Trophoblast cell (in vitro differentiated cells and primary cell): Measurements from ENCODE around the gene SLC66A1.

ENCODE experiments used
- DNase-seq, 2 donors: peaks; one replicate each; pipeline ENCODE4 v3.0.0-alpha.2; 2016
- H2AFZ ChIP-seq: 2 replicates; pipeline ENCODE4 v1.6.1; 2013; ENCODE audit warnings: low read length, moderate library complexity, mild to moderate bottlenecking; ENCODE audit not compliant: insufficient read depth, poor library complexity
- H2AK5ac ChIP-seq: 2 replicates; pipeline ENCODE4 v1.6.1; 2013; ENCODE audit warnings: mild to moderate bottlenecking, low read length
- H2BK120ac ChIP-seq: 2 replicates; pipeline ENCODE4 v1.6.1; 2013; ENCODE audit warnings: low read length, mild to moderate bottlenecking, moderate library complexity; ENCODE audit not compliant: insufficient read depth, poor library complexity
- H2BK12ac ChIP-seq: 2 replicates; pipeline ENCODE4 v1.6.1; 2013; ENCODE audit warnings: mild to moderate bottlenecking, low read length, moderate library complexity
- H2BK5ac ChIP-seq: 2 replicates; pipeline ENCODE4 v1.6.1; 2013; ENCODE audit warnings: low read length, low read depth, moderate library complexity, mild to moderate bottlenecking; ENCODE audit not compliant: poor library complexity
- H3K14ac ChIP-seq: 2 replicates; pipeline ENCODE4 v1.6.1; 2013; ENCODE audit warnings: mild to moderate bottlenecking, low read length
- H3K18ac ChIP-seq: 2 replicates; pipeline ENCODE4 v1.6.1; 2013; ENCODE audit warnings: mild to moderate bottlenecking, low read length
- H3K23ac ChIP-seq: 2 replicates; pipeline ENCODE4 v1.6.1; 2013; ENCODE audit warnings: low read length
- H3K27ac ChIP-seq: 2 replicates; pipeline ENCODE4 v1.5.1; 2013; ENCODE audit warnings: low read depth, mild to moderate bottlenecking, inconsistent platforms, low read length, moderate library complexity
- H3K27me3 ChIP-seq: 2 replicates; pipeline ENCODE4 v1.6.1; 2013; ENCODE audit warnings: inconsistent platforms, mild to moderate bottlenecking, low read length, moderate library complexity; ENCODE audit not compliant: insufficient read depth
- H3K36me3 ChIP-seq, 2 experiments: 1 replicate in 1 of 2; 2 replicates in 1 of 2; pipeline ENCODE4 v1.6.1; 2013; ENCODE audit warnings: low read length in 2 of 2, mild to moderate bottlenecking in 2 of 2, moderate library complexity in 1 of 2; ENCODE audit not compliant: insufficient read depth in 2 of 2, control insufficient read depth in 1 of 2
- H3K4ac ChIP-seq: 2 replicates; pipeline ENCODE4 v1.6.1; 2013; ENCODE audit warnings: low read depth, mild to moderate bottlenecking, low read length, moderate library complexity
- H3K4me1 ChIP-seq, 2 experiments: 1 replicate in 1 of 2; 2 replicates in 1 of 2; pipeline ENCODE4 v1.6.1; 2013; ENCODE audit warnings: low read length in 2 of 2, mild to moderate bottlenecking in 2 of 2, moderate library complexity in 1 of 2; ENCODE audit not compliant: insufficient read depth in 2 of 2, control insufficient read depth in 1 of 2
- H3K4me2 ChIP-seq: 2 replicates; pipeline ENCODE4 v1.6.1; 2013; ENCODE audit warnings: inconsistent platforms, mild to moderate bottlenecking, low read length, moderate library complexity
- H3K4me3 ChIP-seq: 2 replicates; pipeline ENCODE4 v1.5.1; 2013; ENCODE audit warnings: mild to moderate bottlenecking, low read depth, low read length, inconsistent platforms
- H3K79me1 ChIP-seq: one replicate; pipeline ENCODE4 v1.6.1; 2013; ENCODE audit warnings: low read length
- H3K79me2 ChIP-seq: 2 replicates; pipeline ENCODE4 v1.6.1; 2013; ENCODE audit warnings: low read length, mild to moderate bottlenecking; ENCODE audit not compliant: control insufficient read depth, insufficient read depth, poor library complexity
- H3K9ac ChIP-seq: 2 replicates; pipeline ENCODE4 v1.6.1; 2013; ENCODE audit warnings: mild to moderate bottlenecking, low read length
- H3K9me3 ChIP-seq: 2 replicates; pipeline ENCODE4 v1.6.1; 2013; ENCODE audit warnings: low read depth, mild to moderate bottlenecking, control low read depth, inconsistent platforms, low read length; ENCODE audit not compliant: insufficient read depth
- H4K12ac ChIP-seq: 2 replicates; pipeline ENCODE4 v1.6.1; 2013; ENCODE audit warnings: low read depth, mild to moderate bottlenecking, low read length, moderate library complexity
- H4K8ac ChIP-seq: 2 replicates; pipeline ENCODE4 v1.6.1; 2013; ENCODE audit warnings: low read depth, mild to moderate bottlenecking, low read length, moderate library complexity
- H4K91ac ChIP-seq: one replicate; pipeline ENCODE4 v1.6.1; 2013; ENCODE audit warnings: low read depth, mild to moderate bottlenecking, low read length, moderate library complexity
- WGBS: extraction: QIAGEN DNeasy Blood & Tissue Kit; methylation state at CpG from one replicate; pipeline ENCODE4 v1.1.7; 2013; ENCODE audit warnings: missing lambda C conversion rate; ENCODE audit not compliant: insufficient read length, insufficient coverage; ENCODE audit errors: extremely low coverage; 5-methylcytosine and 5-hydroxymethylcytosine counted together

The SLC66A1 gene

GRCh38 chr1:19324665-19324990, 12.5 kb downstream of the SLC66A1 start:
- H4K91ac ChIP-seq = no peak overlapping the region
- no peak overlapping the region for H3K4me2 ChIP-seq
- H3K4ac ChIP-seq = no peak overlapping the region
- no peak overlapping the region for H2BK12ac ChIP-seq
- no peak overlapping the region for H2BK5ac ChIP-seq
- peaks cover 62 to 63% of the 10 kb centered on the region in 2 experiments for H3K36me3 ChIP-seq
- no peak overlapping the region for H3K9ac ChIP-seq
- no peaks in the 10 kb centered on the region for H3K79me1 ChIP-seq
- no peak overlapping the region for H3K14ac ChIP-seq
- no peak overlapping the region for H2BK120ac ChIP-seq
- H2AFZ ChIP-seq = no peak overlapping the region
- peaks cover 0 to 4% of the 10 kb centered on the region in 2 experiments for H3K4me1 ChIP-seq
- WGBS = no CpG with 5 or more reads among the region's 9 CpGs
- H3K27me3 ChIP-seq = no peaks in the 10 kb centered on the region
- no peak overlapping the region for H3K18ac ChIP-seq
- DNase-seq = no peak
- no peak overlapping the region for H4K12ac ChIP-seq
- no peaks in the 10 kb centered on the region for H3K9me3 ChIP-seq
- no peak overlapping the region for H3K27ac ChIP-seq
- no peak overlapping the region for H2AK5ac ChIP-seq
- no peak overlapping the region for H3K4me3 ChIP-seq
- H4K8ac ChIP-seq = no peak overlapping the region
- H3K23ac ChIP-seq = no peak overlapping the region
- H3K79me2 ChIP-seq = no peaks in the 10 kb centered on the region

- peaks cover 62 to 65% of the 10 kb centered on the region in 2 experiments for H3K36me3 ChIP-seq
- H3K27ac ChIP-seq = no peak overlapping the region
- H4K12ac ChIP-seq = no peak overlapping the region
- no CpG with 5 or more reads among the region's 19 CpGs for WGBS
- DNase-seq = no peak
- H2BK5ac ChIP-seq = no peak overlapping the region
- H3K27me3 ChIP-seq = no peaks in the 10 kb centered on the region
- H3K18ac ChIP-seq = no peak overlapping the region
- no peak overlapping the region for H3K14ac ChIP-seq
- H2AFZ ChIP-seq = no peak overlapping the region
- peaks cover 0 to 4% of the 10 kb centered on the region in 2 experiments for H3K4me1 ChIP-seq
- H3K4me3 ChIP-seq = no peak overlapping the region
- no peaks in the 10 kb centered on the region for H3K79me1 ChIP-seq
- no peak overlapping the region for H3K23ac ChIP-seq
- H2AK5ac ChIP-seq = no peak overlapping the region
- H2BK12ac ChIP-seq = no peak overlapping the region
- no peak overlapping the region for H3K4me2 ChIP-seq
- H4K8ac ChIP-seq = no peak overlapping the region
- H3K9ac ChIP-seq = no peak overlapping the region
- no peak overlapping the region for H3K4ac ChIP-seq
- no peak overlapping the region for H2BK120ac ChIP-seq
- no peak overlapping the region for H4K91ac ChIP-seq
- no peaks in the 10 kb centered on the region for H3K79me2 ChIP-seq
- no peaks in the 10 kb centered on the region for H3K9me3 ChIP-seq
Observed at GRCh38 chr1:19325368-19325957, 13.3 kb downstream of the SLC66A1 start.

DNA sequence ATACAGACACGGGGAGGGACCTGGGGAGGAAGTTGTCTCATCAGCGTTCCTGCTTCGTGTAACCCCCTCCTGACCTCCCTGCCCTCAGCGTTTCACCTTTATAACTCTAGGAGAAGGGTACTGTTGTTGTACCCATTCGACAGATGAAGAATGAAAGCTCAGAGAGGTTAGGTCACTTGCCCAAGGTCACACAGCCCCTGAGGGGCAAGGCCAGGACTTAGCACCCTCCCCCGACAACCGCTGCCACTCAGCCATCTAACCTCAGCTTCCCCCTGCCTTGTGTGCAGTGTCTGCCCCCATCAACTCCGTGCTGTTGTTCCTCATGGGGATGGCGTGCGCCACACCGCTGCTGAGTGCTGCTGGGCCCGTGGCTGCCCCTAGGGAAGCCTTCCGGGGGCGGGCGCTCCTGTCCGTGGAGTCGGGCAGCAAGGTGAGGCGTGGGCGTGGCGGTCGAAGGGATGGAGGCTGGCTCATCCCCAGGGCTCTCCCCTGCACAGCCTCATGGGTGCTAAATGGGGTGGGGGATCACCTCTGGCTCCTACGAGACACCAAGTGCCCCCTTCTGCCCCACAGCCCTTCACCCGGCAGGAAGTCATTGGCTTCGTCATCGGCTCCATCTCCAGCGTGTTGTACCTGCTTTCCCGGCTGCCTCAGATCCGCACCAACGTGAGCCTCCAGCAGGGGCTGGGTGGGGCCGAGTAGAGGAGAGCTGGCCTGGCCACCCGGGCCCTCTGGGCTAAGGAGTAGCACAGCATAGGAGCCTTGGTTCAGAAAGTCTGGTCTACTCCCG, 14.0 kb downstream of the SLC66A1 start:
- Histone ChIP-seq H4K8ac (no peak overlapping the region), H4K12ac (no peak overlapping the region), H3K4me1 (peaks cover 0 to 4% of the 10 kb centered on the region in 2 experiments), H3K79me2 (no peaks in the 10 kb centered on the region), H3K4ac (no peak overlapping the region), H3K27ac (no peak overlapping the region), H3K18ac (no peak overlapping the region), H3K4me3 (no peak overlapping the region), H3K4me2 (no peak overlapping the region), H2AK5ac (no peak overlapping the region), H2BK12ac (no peak overlapping the region), H3K27me3 (no peaks in the 10 kb centered on the region), H2AFZ (no peak overlapping the region), H3K23ac (no peak overlapping the region), H3K36me3 (peaks cover 62 to 64% of the 10 kb centered on the region in 2 experiments), H3K14ac (no peak overlapping the region), H2BK5ac (no peak overlapping the region), H3K9me3 (no peaks in the 10 kb centered on the region), H3K9ac (no peak overlapping the region), H4K91ac (no peak overlapping the region), H2BK120ac (no peak overlapping the region), H3K79me1 (no peaks in the 10 kb centered on the region)
- no peak for DNase-seq
- no CpG with 5 or more reads among the region's 32 CpGs for WGBS

- H3K4me2 ChIP-seq = no peak overlapping the region
- H3K27ac ChIP-seq = no peak overlapping the region
- WGBS = no CpG with 5 or more reads among the region's 6 CpGs
- no peaks in the 10 kb centered on the region for H3K79me1 ChIP-seq
- H4K8ac ChIP-seq = no peak overlapping the region
- H2AFZ ChIP-seq = no peak overlapping the region
- no peak overlapping the region for H3K9ac ChIP-seq
- H2BK5ac ChIP-seq = no peak overlapping the region
- H2BK12ac ChIP-seq = no peak overlapping the region
- no peak overlapping the region for H3K4me3 ChIP-seq
- no peak overlapping the region for H3K4ac ChIP-seq
- H3K14ac ChIP-seq = no peak overlapping the region
- H3K4me1 ChIP-seq = peaks cover 0 to 4% of the 10 kb centered on the region in 2 experiments
- no peaks in the 10 kb centered on the region for H3K27me3 ChIP-seq
- H2BK120ac ChIP-seq = no peak overlapping the region
- no peak overlapping the region for H4K12ac ChIP-seq
- no peaks in the 10 kb centered on the region for H3K79me2 ChIP-seq
- no peak overlapping the region for H3K23ac ChIP-seq
- no peak overlapping the region for H3K18ac ChIP-seq
- no peaks in the 10 kb centered on the region for H3K9me3 ChIP-seq
- no peak overlapping the region for H2AK5ac ChIP-seq
- H4K91ac ChIP-seq = no peak overlapping the region
- peaks cover 60 to 64% of the 10 kb centered on the region in 2 experiments for H3K36me3 ChIP-seq
- no peak for DNase-seq
Observed at GRCh38 chr1:19326748-19327065, 14.6 kb downstream of the SLC66A1 start.
